Lower lobe of right lung (tissue), 2 donors: ENCODE results near the gene LIMD2. TPM values are rescaled to one million over a fixed set of nuclear protein-coding genes. Genes with fewer than 3 reads are reported as not detected.

ENCODE experiments used
- ATAC-seq, 2 donors: fragments of 200-7000 bp; cut with Tn5 transposase; one replicate each; pipeline ENCODE4 v1.9.1; 2020 to 2022; ENCODE audit warnings: mild to moderate bottlenecking in 2 of 2, moderate library complexity in 2 of 2
- DNase-seq: peaks from one replicate; pipeline ENCODE4 v3.0.0-alpha.2; 2020
- H3K27ac ChIP-seq: fragments of 200-600 bp; one replicate; pipeline ENCODE4 v1.8.0; 2022
- H3K27me3 ChIP-seq: fragments of 200-600 bp; one replicate; pipeline ENCODE4 v1.8.0; 2022; ENCODE audit warnings: low read depth
- H3K36me3 ChIP-seq: fragments of 200-600 bp; one replicate; pipeline ENCODE4 v1.8.0; 2022; ENCODE audit warnings: mild to moderate bottlenecking
- H3K4me1 ChIP-seq: fragments of 200-600 bp; one replicate; pipeline ENCODE4 v1.8.0; 2022
- H3K4me3 ChIP-seq: fragments of 200-600 bp; one replicate; pipeline ENCODE4 v1.8.0; 2022; ENCODE audit warnings: mild to moderate bottlenecking
- H3K9me3 ChIP-seq: fragments of 200-600 bp; one replicate; pipeline ENCODE4 v1.8.0; 2022
- intact Hi-C: fragments of 100-400 bp; cut with DNase I; formaldehyde crosslinking; loops from one replicate; pipeline ENCODE4 v1.11.0; 2022
- total RNA-seq: library from RNA; stranded (reverse); fragmentation: NEBNext Ultra II Directional; extraction: Animal tissue kit (Norgen Biotek cat#: 25700); gene quantifications from one replicate; pipeline ENCODE4 v1.2.1, GENCODE V29; 2021
- TF ChIP-seq, protein P1 (sequence below): fragments of 200-600 bp; IDR thresholded peaks from one replicate; pipeline ENCODE4 v1.8.0; 2022; ENCODE audit warnings: antibody characterized with exemption, mild to moderate bottlenecking
- donor health status: DM: no; HTN: yes; CAD: no; lungs with severe emphysema.

LIMD2 gene
- total RNA-seq, 1 donor from 2014 or later = 25.9 TPM

DNA sequence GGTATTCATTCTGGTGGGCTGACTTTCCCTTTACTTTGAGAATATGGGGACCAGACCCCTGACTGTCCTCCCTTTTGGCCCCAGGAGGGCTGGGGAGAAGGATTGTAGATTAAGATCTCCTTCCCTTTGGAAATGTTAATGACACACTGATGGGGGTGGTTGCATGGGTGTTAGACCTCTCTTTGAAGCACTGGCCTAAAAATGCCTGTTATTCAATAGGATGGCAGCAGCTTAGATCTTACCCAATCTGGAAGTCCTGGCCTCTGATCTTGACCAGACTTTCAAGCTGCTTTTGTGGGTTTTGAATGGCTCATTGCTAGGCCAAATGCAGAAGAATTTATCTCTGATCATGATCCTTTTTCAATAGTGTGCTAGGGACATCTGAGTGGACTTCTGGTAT, 52.0 kb downstream of the LIMD2 start:
- H3K4me3 ChIP-seq = no peak overlapping the region
- no peak for DNase-seq
- TF ChIP-seq, protein P1, sequence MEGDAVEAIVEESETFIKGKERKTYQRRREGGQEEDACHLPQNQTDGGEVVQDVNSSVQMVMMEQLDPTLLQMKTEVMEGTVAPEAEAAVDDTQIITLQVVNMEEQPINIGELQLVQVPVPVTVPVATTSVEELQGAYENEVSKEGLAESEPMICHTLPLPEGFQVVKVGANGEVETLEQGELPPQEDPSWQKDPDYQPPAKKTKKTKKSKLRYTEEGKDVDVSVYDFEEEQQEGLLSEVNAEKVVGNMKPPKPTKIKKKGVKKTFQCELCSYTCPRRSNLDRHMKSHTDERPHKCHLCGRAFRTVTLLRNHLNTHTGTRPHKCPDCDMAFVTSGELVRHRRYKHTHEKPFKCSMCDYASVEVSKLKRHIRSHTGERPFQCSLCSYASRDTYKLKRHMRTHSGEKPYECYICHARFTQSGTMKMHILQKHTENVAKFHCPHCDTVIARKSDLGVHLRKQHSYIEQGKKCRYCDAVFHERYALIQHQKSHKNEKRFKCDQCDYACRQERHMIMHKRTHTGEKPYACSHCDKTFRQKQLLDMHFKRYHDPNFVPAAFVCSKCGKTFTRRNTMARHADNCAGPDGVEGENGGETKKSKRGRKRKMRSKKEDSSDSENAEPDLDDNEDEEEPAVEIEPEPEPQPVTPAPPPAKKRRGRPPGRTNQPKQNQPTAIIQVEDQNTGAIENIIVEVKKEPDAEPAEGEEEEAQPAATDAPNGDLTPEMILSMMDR = no peak
- H3K4me1 ChIP-seq = peaks cover 61% of the 10 kb centered on the region
- no peaks in the 10 kb centered on the region for H3K9me3 ChIP-seq
- no peaks in the 10 kb centered on the region for H3K27me3 ChIP-seq
- intact Hi-C loops = no loop called here
- ATAC-seq = no peak
- peak overlapping the region; percentile 19 for H3K27ac ChIP-seq
- H3K36me3 ChIP-seq = peaks cover 65% of the 10 kb centered on the region

DNA sequence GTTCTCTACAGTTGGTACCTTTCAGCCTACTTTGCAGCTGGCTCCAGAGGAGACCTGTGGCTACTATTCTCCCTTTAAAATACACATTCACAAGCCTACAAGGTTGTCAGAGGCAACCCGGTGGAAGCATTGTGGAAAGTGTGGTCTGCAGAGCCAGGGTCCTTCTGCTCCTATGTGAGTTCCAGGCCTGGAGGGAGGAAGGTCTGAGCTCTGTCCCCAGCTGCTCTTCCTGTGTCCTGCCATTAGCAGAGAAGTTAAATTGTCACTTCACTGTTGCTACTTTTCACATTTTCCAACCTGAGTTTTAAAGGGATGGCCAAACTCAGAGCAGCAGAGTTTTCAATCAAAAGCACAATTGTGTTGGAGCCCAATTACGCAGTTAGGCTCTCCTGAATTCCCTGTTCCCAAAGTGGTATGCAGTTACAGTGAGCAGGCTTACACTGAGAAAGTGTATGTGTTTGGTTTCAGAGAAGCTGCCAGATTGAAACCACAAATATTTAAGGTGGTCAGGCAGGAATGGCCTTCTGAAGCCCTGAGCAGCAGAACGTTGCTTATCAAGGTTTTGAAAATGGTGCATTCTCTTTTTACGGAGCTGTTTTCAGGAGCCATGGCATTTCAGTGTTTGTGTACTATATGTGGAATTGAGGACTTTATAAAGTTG, 52.7 kb downstream of the LIMD2 start:
- peaks cover 65% of the 10 kb centered on the region for H3K4me1 ChIP-seq
- intact Hi-C loops = no loop called here
- no peak overlapping the region for H3K4me3 ChIP-seq
- no peaks in the 10 kb centered on the region for H3K27me3 ChIP-seq
- H3K9me3 ChIP-seq = no peaks in the 10 kb centered on the region
- TF ChIP-seq, protein P1 = no peak
- peaks cover 62% of the 10 kb centered on the region for H3K36me3 ChIP-seq
- no peak for DNase-seq
- peak overlapping the region; percentile 19 for H3K27ac ChIP-seq
- peak; percentile 76 to 84 for ATAC-seq

DNA sequence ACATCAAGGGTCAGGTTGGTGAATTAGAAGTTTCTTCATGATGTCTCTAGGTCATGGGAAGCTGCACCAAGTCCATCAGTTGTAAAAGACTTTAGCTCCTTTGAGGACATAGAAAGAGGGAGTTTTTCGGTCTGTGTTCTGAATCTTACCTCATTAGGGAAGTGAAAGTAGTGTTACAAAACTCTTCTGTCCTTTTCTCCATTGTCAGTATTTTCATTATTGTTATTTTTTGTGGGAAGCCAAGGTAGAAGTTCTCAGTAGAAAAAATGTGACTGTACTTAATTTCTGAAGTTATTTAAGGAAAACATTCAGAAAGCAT, 53.5 kb downstream of the LIMD2 start:
- H3K9me3 ChIP-seq = no peaks in the 10 kb centered on the region
- intact Hi-C loops = no loop called here
- H3K4me1 ChIP-seq = peaks cover 65% of the 10 kb centered on the region
- peaks cover 55% of the 10 kb centered on the region for H3K36me3 ChIP-seq
- ATAC-seq (peak; percentile 26 to 34), DNase-seq (no peak)
- TF ChIP-seq, protein P1 = no peak
- peak overlapping the region; percentile 25 for H3K27ac ChIP-seq
- H3K4me3 ChIP-seq = no peak overlapping the region
- no peaks in the 10 kb centered on the region for H3K27me3 ChIP-seq

Other genes with a start within 250 kb of the LIMD2 start
- gene ACE, start 223.1 kb downstream of the LIMD2 start, total RNA-seq = 90.7 TPM
- 0.27 TPM for gene KCNH6, start 176.8 kb downstream of the LIMD2 start, total RNA-seq
- 93.8 TPM for gene DCAF7, start 149.6 kb downstream of the LIMD2 start, total RNA-seq
- 13.6 TPM for gene TACO1, start 99.2 kb downstream of the LIMD2 start, total RNA-seq
- 58.5 TPM for gene MAP3K3, start 77.7 kb downstream of the LIMD2 start, total RNA-seq
- 32.8 TPM for gene STRADA, start 41.7 kb upstream of the LIMD2 start, total RNA-seq
- 80.2 TPM for gene CCDC47, start 73.5 kb upstream of the LIMD2 start, total RNA-seq
- 101 TPM for gene DDX42, start 74.0 kb upstream of the LIMD2 start, total RNA-seq
- gene PSMC5, start 127.3 kb upstream of the LIMD2 start, total RNA-seq = 98.6 TPM
- 37.4 TPM for gene FTSJ3, start 127.5 kb upstream of the LIMD2 start, total RNA-seq
- gene SMARCD2, start 142.6 kb upstream of the LIMD2 start, total RNA-seq = 80.9 TPM
- gene CSH2, start 173.6 kb upstream of the LIMD2 start, total RNA-seq = not detected
- gene GH2, start 181.8 kb upstream of the LIMD2 start, total RNA-seq = not detected
- not detected for gene CSH1, start 196.4 kb upstream of the LIMD2 start, total RNA-seq
- gene CSHL1, start 211.1 kb upstream of the LIMD2 start, total RNA-seq = not detected
- gene GH1, start 218.7 kb upstream of the LIMD2 start, total RNA-seq = not detected
- 4.7 TPM for gene CD79B, start 232.2 kb upstream of the LIMD2 start, total RNA-seq